ENCODE data around the gene NFATC1.

- TF ChIP-seq ZFP3 (CRISPR knock-in tag; IDR thresholded peaks at IDR 0.05), result no peak
- TF ChIP-seq ISL1 (CRISPR knock-in tag; IDR thresholded peaks at IDR 0.05), result no peak
- TF ChIP-seq PATZ1 (CRISPR knock-in tag; IDR thresholded peaks at IDR 0.05; ENCODE audit: borderline replicate concordance), result no peak
- no peak for TF ChIP-seq ZC3H10 (CRISPR knock-in tag; IDR thresholded peaks at IDR 0.05)
- no peak for TF ChIP-seq ESRRG (CRISPR knock-in tag; IDR thresholded peaks at IDR 0.05)
Measured at GRCh38 chr18:79381811-79382311, 13.9 kb upstream of the NFATC1 start.
